Renal pelvis (tissue), 12 donors: ENCODE measurements around the gene GPR52. TPM values are rescaled to one million over a fixed set of nuclear protein-coding genes. Genes with fewer than 3 reads are reported as not detected.
"Not testable (repeated sequence)": the region's sequence is repeated elsewhere in the genome, so short reads cannot be mapped to it uniquely, and the experiment has no call there.

Experiments used
- DNase-seq: peaks from one replicate; pipeline ENCODE4 v3.0.0-alpha.2; 2013
- long read RNA-seq, 16 experiments: transcript quantifications; one replicate each; lab custom pipeline, GENCODE V29; 2026
- polyA plus RNA-seq, 3 donors: library from polyadenylated mRNA; unstranded; fragments of 120-200 nt; gene quantifications; one replicate each; pipeline ENCODE4 v1.2.1, GENCODE V29; 2013; ENCODE audit not compliant: insufficient read length in 3 of 3

The GPR52 gene
- polyA plus RNA-seq: not detected
- long read RNA-seq, donor 1: 0 reads
- long read RNA-seq, donor 2: 0 reads
- long read RNA-seq, donor 3: 0 reads
- long read RNA-seq, donor 4: 0 reads
- long read RNA-seq, donor 5: 0 reads
- long read RNA-seq, donor 6: 0 reads
- long read RNA-seq, donor 7: 0 reads
- long read RNA-seq, donor 8: 0 reads
- long read RNA-seq, donor 9: 0 reads
- long read RNA-seq, donor 10: 0 reads
- long read RNA-seq, donor 11: 0 reads
- long read RNA-seq, donor 12: 0 reads
- long read RNA-seq, donor 13: 0 reads
- long read RNA-seq, donor 14: 0 reads
- long read RNA-seq, donor 15, partial matches to known transcripts: 0 of 1 reads
- long read RNA-seq, donor 15, other reads (novel, unspliced or antisense): 0 of 1 reads
- long read RNA-seq, donor 16: 0 reads

DNA sequence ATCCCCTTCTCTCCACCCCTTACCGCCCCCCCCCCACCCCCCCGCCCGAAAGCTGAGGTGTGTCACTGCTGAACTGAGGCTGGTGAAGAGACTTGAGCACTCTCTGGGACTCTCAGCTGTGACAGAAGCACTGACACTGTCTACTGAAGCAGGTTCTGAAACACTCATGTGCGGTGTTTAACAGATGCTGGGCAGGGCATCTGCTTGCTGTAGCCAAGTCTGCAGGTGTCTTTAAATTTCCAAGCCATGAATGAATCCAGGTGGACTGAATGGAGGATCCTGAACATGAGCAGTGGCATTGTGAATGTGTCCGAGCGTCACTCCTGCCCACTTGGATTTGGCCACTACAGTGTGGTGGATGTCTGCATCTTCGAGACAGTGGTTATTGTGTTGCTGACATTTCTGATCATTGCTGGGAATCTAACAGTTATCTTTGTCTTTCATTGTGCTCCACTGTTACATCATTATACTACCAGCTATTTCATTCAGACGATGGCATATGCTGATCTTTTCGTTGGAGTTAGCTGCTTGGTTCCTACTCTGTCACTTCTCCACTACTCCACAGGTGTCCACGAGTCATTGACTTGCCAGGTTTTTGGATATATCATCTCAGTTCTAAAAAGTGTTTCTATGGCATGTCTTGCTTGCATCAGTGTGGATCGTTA lies at the start of gene GPR52:
Gene GPR52, plus strand, starts transcription at position 99 of the 665 bp plus-strand sequence. Its CDS starts 148 bp downstream, at position 247.
- no peak for DNase-seq

GRCh38 chr1:174398246-174398645 lies 49.5 kb upstream of the GPR52 start:
- no peak for DNase-seq

- no peak for DNase-seq
Measured at GRCh38 chr1:174399211-174399610, 48.6 kb upstream of the GPR52 start.

- DNase-seq: no peak
Measured at GRCh38 chr1:174401075-174401474, 46.7 kb upstream of the GPR52 start.

DNA sequence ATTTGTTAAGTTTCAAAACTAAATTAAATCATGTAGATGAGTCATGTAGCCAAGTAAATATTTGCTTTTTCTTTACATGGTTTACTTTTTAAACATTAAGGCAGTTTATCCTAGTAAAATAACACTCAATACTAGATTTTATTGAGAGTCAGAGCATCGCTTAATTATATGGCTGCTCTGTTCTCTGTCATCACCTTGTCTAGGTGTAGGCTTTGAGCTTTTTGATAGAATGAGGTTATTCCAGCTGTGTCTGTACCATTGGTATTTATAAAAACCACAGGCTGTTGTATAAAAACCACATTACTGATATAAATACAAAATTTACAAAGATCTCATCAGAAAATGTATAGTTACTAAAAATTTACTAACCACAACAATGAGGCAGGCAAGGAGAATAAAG lies 42.5 kb upstream of the GPR52 start:
- no peak for DNase-seq

DNA sequence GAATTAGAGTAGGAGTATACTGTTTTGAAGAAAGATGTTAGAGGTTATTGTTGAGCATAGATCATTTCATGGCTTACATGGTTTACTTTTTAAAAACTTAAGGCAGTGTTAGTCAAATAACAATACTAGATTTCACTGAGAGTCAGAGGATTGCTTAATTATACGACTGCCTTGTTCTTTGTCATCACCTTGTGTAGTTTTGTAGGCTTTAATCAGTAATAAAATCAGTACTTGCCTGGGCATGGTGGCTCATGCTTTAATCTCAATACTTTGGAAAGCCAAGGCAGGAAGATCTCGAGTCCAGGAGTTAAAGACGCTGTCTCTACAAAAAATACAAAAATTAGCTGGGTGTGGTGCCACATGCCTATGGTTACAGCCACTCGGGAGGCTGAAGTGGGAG lies 41.3 kb upstream of the GPR52 start:
- no peak for DNase-seq

GRCh38 chr1:174407665-174408064 lies 40.1 kb upstream of the GPR52 start:
- DNase-seq: no peak

DNA sequence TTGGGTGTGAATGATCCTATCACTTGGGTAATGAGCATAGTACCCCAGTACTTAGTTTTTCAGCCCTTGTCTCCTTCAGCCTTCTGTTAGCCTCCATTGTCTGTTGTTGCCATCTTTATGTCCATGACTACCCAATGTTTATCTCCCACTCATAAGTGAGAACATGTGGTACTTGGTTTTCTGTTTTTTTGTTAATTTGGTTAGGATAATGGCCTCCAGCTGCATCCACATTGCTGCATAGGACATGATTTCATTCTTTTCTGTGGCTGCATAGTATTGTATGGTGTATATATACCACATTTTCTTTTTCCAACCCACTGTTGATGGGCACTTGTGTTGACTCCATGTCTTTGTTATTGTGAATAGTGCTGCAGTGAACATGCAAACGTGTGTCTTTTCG lies 39.6 kb upstream of the GPR52 start:
- no peak for DNase-seq

DNA sequence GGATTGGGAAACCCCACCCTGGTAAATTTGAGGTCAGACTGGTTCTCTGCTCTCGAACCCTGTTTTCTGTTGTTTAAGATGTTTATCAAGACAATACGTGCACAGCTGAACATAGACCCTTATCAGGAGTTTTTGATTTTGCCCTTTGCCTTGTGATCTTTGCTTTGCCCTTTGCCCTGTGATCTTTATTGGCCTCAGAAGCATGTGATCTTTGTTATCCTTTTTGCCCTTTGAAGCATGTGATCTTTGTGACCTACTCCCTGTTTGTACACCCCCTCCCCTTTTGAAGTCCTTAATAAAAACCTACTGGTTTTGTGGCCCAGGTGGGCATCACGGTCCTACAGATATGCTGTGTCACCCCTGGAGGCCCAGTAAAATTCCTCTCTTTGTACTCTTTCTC lies 38.0 kb upstream of the GPR52 start:
- not testable (repeated sequence) for DNase-seq

DNA sequence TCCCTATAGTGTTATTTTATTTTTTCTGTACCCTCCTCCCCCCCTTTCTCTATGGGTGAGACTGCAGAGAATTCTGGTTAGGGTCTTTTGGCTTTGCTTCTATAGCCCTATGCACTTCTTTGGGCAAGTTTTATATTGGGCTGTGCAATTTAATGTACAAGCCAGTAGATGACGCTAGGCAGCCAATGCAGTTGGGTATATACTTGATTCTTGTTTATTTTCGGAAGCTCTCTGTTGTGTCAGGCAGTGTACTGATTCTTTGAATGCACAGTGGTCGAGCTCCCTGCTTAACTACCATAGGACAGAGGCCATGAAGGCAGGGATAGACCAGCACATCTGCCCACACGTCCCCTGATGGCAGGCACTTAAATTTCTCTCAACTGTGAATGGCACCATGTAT lies 34.1 kb upstream of the GPR52 start:
- DNase-seq: no peak

- no peak for DNase-seq
Measured at GRCh38 chr1:174414203-174414602, 33.6 kb upstream of the GPR52 start.

GRCh38 chr1:174415506-174415905 lies 32.3 kb upstream of the GPR52 start:
- DNase-seq: no peak

DNA sequence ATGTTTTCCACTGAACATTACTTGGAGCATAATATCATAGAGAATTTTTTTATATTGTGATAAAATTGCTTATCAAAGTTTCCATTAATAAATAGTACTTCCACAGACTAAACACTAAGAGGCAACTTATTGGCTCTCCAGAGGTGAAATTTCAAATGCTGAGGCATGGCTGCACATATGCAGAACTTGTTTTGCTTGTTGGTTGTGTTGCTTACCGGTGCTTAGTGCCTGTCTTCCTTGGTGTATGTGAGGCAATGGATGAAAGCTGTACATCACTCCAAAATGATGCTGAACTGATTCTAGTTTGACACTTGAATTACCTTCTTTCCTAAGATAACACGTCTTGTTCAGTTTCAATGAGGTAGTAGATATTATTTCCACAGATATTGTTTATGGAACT lies 29.8 kb upstream of the GPR52 start:
- DNase-seq: no peak

GRCh38 chr1:174425121-174425520 lies 22.6 kb upstream of the GPR52 start:
- DNase-seq: no peak

DNA sequence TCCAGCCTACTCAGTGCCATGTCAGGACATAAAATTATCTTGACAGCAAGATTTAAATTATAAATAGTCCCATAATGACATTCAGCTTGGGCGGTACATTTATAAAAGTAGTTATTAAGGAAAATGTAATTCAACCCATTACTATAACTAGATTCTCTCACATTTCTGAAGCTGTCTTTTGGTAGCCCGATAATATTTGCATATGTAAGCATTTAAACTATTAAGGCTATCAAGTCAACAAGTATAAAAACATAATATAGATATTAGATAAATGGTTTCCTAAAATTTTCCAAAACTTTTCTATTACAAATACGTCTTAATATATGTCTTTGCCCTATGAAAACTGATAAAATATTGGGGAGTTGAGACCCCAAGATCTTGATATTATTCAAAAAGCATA lies 21.6 kb upstream of the GPR52 start:
- no peak for DNase-seq

DNA sequence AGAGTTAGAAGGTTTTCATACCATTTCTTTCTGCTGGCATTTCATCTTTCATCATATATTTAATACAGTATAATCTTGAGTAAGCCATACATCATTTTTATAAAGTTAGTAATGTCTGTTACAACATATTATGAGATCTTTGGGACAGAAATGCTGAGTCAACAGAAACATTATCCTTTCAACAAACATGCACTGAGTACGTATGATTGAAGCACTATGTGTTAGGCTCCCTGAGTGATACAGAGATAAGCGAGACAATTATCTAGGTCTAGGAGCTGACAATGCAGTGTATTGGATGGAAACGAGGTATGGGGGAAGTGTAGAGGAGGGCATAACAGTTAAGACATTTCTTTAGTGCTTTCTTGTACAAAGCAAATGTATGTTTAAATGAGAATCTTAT lies 19.7 kb upstream of the GPR52 start:
- DNase-seq: no peak

GRCh38 chr1:174428739-174429138 lies 19.0 kb upstream of the GPR52 start:
- no peak for DNase-seq

- DNase-seq: no peak
Measured at GRCh38 chr1:174433451-174433850, 14.3 kb upstream of the GPR52 start.

- no peak for DNase-seq
Measured at GRCh38 chr1:174445351-174445750, 2.4 kb upstream of the GPR52 start.

- DNase-seq: no peak
Measured at GRCh38 chr1:174445817-174446216, 1.9 kb upstream of the GPR52 start.

GRCh38 chr1:174448531-174448883 lies 743 bp downstream of the GPR52 start:
- no peak for DNase-seq

- peak; percentile 15 for DNase-seq
Measured at GRCh38 chr1:174448974-174449373, 1.2 kb downstream of the GPR52 start.

DNA sequence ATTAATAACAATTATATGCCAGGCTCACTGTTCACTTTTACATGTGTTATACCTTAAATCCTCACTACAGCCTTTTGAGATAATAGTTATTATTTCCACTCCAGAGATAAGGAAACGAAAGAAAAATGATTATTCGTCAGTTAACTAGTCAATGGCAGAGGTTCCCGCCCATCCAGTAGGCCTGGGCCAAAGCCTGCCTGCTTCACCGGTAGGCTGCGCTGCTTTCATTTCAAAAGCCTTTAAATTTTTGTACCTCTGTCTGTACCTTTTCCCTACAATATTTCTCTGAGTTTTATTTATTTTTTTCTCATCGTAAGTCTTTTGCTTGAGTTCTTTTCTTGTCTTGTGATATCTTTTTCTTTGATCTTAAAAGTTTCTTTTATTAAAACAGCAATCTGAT lies 3.6 kb downstream of the GPR52 start:
- DNase-seq: no peak

- DNase-seq: no peak
Measured at GRCh38 chr1:174465855-174466254, 18.1 kb downstream of the GPR52 start.
